ENCODE data around the gene NEO1.

NEO1 gene

GRCh38 chr15:73031648-73032047 is 20.6 kb upstream of the NEO1 start:
- no peak for DNase-seq (ENCODE audit: low spot score)

GRCh38 chr15:73033611-73034010 is 18.7 kb upstream of the NEO1 start:
- DNase-seq (ENCODE audit: low spot score), result no peak

- DNase-seq (ENCODE audit: low spot score), result no peak
Measured at GRCh38 chr15:73034221-73034620, 18.0 kb upstream of the NEO1 start.

GRCh38 chr15:73035221-73035620 is 17.0 kb upstream of the NEO1 start:
- no peak for DNase-seq (ENCODE audit: low spot score)

GRCh38 chr15:73038220-73038619 is 14.0 kb upstream of the NEO1 start:
- no peak for DNase-seq (ENCODE audit: low spot score)

- DNase-seq (ENCODE audit: low spot score), result no peak
Measured at GRCh38 chr15:73046073-73046472, 6.2 kb upstream of the NEO1 start.

- DNase-seq (ENCODE audit: low spot score), result no peak
Measured at GRCh38 chr15:73047882-73048281, 4.4 kb upstream of the NEO1 start.

- no peak for DNase-seq (ENCODE audit: low spot score)
Measured at GRCh38 chr15:73048624-73049295, 3.5 kb upstream of the NEO1 start.

GRCh38 chr15:73049564-73050215 is 2.6 kb upstream of the NEO1 start:
- DNase-seq (ENCODE audit: low spot score), result no peak

- DNase-seq (ENCODE audit: low spot score), result no peak
Measured at GRCh38 chr15:73050561-73051295, 1.5 kb upstream of the NEO1 start.

- DNase-seq (ENCODE audit: low spot score), result no peak
Measured at GRCh38 chr15:73051391-73051806, 864 bp upstream of the NEO1 start.

- DNase-seq (ENCODE audit: low spot score), result peak; percentile 41
Measured at GRCh38 chr15:73052653-73053397, 562 bp downstream of the NEO1 start.

GRCh38 chr15:73053398-73053723 is 1.1 kb downstream of the NEO1 start:
- no peak for DNase-seq (ENCODE audit: low spot score)

GRCh38 chr15:73054417-73054953 is 2.2 kb downstream of the NEO1 start:
- DNase-seq (ENCODE audit: low spot score), result no peak

GRCh38 chr15:73056460-73056859 is 4.2 kb downstream of the NEO1 start:
- DNase-seq (ENCODE audit: low spot score), result no peak

- DNase-seq (ENCODE audit: low spot score), result no peak
Measured at GRCh38 chr15:73058437-73058836, 6.2 kb downstream of the NEO1 start.

- no peak for DNase-seq (ENCODE audit: low spot score)
Measured at GRCh38 chr15:73065114-73065513, 12.9 kb downstream of the NEO1 start.

GRCh38 chr15:73069109-73069508 is 16.8 kb downstream of the NEO1 start:
- DNase-seq (ENCODE audit: low spot score), result no peak

- DNase-seq (ENCODE audit: low spot score), result no peak
Measured at GRCh38 chr15:73072894-73073293, 20.6 kb downstream of the NEO1 start.

GRCh38 chr15:73074241-73074640 is 22.0 kb downstream of the NEO1 start:
- no peak for DNase-seq (ENCODE audit: low spot score)

GRCh38 chr15:73075160-73075859 is 23.0 kb downstream of the NEO1 start:
- DNase-seq (ENCODE audit: low spot score), result no peak

- no peak for DNase-seq (ENCODE audit: low spot score)
Measured at GRCh38 chr15:73078291-73078690, 26.0 kb downstream of the NEO1 start.

Measured in HuH-7.5 (cell line).